HepG2 (cell line): ENCODE data around the gene VWA5B1. TPM values are rescaled to one million over a fixed set of nuclear protein-coding genes. Genes with fewer than 3 reads are reported as not detected.

Source experiments
- ATAC-seq: fragments of 200-7000 bp; cut with Tn5 transposase; 3 replicates; pipeline ENCODE4 v1.9.1; 2020; ENCODE audit warnings: mild to moderate bottlenecking, moderate library complexity
- BruUV-seq: library from RNA; stranded (reverse); fragments of 400-500 nt; replicated peaks from 2 replicates; lab custom pipeline; 2021; lab: Mats Ljungman, UMichigan
- CTCF ChIA-PET: fragments of 300-600 bp; formaldehyde crosslinking; extraction: SDS; loops from one replicate; lab custom pipeline; 2021; ENCODE audit warnings: low total read pairs, inconsistent platforms, low intra/inter-chr PET ratio; lab: Yijun Ruan, JAX
- POLR2A ChIA-PET: fragments of 350-600 bp; sonication (Branson Sonifier 250); formaldehyde crosslinking; loops from one replicate; lab custom pipeline; 2020; ENCODE audit warnings: antibody characterized with exemption, inconsistent platforms; lab: Yijun Ruan, JAX
- DNase-seq: peaks from one replicate; pipeline ENCODE4 v3.0.0-alpha.2; 2015; ENCODE audit warnings: low spot score
- FAIRE-seq: peaks from 3 replicates; lab custom pipeline; 2011; peaks lifted over from hg19 to GRCh38; lab: Jason Lieb, UNC
- H2AFZ ChIP-seq: one replicate; pipeline ENCODE4 v1.6.1; 2011; ENCODE audit warnings: low read length, inconsistent platforms
- H3K27ac ChIP-seq: fragments of 300-600 bp; 3 replicates; pipeline ENCODE4 v1.8.0; 2011; ENCODE audit warnings: mixed run types, mild to moderate bottlenecking, mixed read lengths, low read length, inconsistent platforms; ENCODE audit not compliant: insufficient read depth; ENCODE audit errors: extremely low read length
- H3K27me3 ChIP-seq, 2 experiments: fragments of 200-600 bp in 1 of 2; 2 replicates in 1 of 2; 3 replicates in 1 of 2; pipeline versions ENCODE4 v1.6.0 to v1.8.0; 2011; ENCODE audit warnings: low read length in 2 of 2, mild to moderate bottlenecking in 2 of 2, moderate library complexity in 2 of 2, inconsistent platforms in 1 of 2; ENCODE audit not compliant: insufficient read depth in 2 of 2, control insufficient read depth in 1 of 2
- H3K36me3 ChIP-seq, 2 experiments: fragments of 200-600 bp in 1 of 2; replicated peaks in 1 of 2; 2 replicates in 1 of 2; 3 replicates in 1 of 2; pipeline versions ENCODE4 v1.5.1 to v1.8.0; 2011; ENCODE audit warnings: low read length in 2 of 2, inconsistent platforms in 1 of 2; ENCODE audit not compliant: insufficient read depth in 2 of 2, control insufficient read depth in 1 of 2
- H3K4me1 ChIP-seq: 2 replicates; pipeline ENCODE4 v1.5.1; 2012; ENCODE audit warnings: low read length, inconsistent platforms; ENCODE audit not compliant: insufficient read depth
- H3K4me2 ChIP-seq: 2 replicates; pipeline ENCODE4 v1.6.0; 2011; ENCODE audit warnings: low read depth, low read length, inconsistent platforms
- H3K4me3 ChIP-seq, 3 experiments: fragments of 200-600 bp in 1 of 3; sonication (generic), shearing (Covaris generic) in 1 of 3; replicated peaks in 1 of 3; 2 replicates each; pipeline ENCODE4 v1.5.1; 2011 to 2016; ENCODE audit warnings: low read length in 3 of 3, inconsistent platforms in 2 of 3, low read depth in 2 of 3, mild to moderate bottlenecking in 2 of 3, control low read depth in 1 of 3, mixed read lengths in 1 of 3; ENCODE audit not compliant: insufficient read depth in 1 of 3
- H3K79me2 ChIP-seq: one replicate; pipeline ENCODE4 v1.6.1; 2011; ENCODE audit warnings: low read length, inconsistent platforms; ENCODE audit not compliant: insufficient read depth
- H3K9ac ChIP-seq: 2 replicates; pipeline ENCODE4 v1.6.0; 2011; ENCODE audit warnings: mild to moderate bottlenecking, low read depth, low read length, inconsistent platforms; ENCODE audit not compliant: insufficient read depth
- H3K9me3 ChIP-seq: 2 replicates; pipeline ENCODE4 v1.5.1; 2012; ENCODE audit warnings: mild to moderate bottlenecking, low read length
- H4K20me1 ChIP-seq: 2 replicates; pipeline ENCODE4 v1.6.0; 2011; ENCODE audit warnings: inconsistent platforms, mild to moderate bottlenecking, low read length, moderate library complexity; ENCODE audit not compliant: insufficient read depth
- CSRNP1 ChIP-seq: sonication (generic); formaldehyde crosslinking; IDR thresholded peaks from 2 replicates; pipeline ENCODE4 v1.8.1; 2023; ENCODE audit warnings: mild to moderate bottlenecking, missing genetic modification reagents
- DDIT3 ChIP-seq: sonication (generic); formaldehyde crosslinking; IDR thresholded peaks from 2 replicates; pipeline ENCODE4 v1.4.0; 2020; ENCODE audit warnings: mild to moderate bottlenecking, missing genetic modification reagents
- HNRNPK ChIP-seq: fragments of 200-400 bp; formaldehyde crosslinking; IDR thresholded peaks from 2 replicates; pipeline ENCODE4 v1.6.1; 2018; ENCODE audit warnings: low read length, low read depth, moderate library complexity, mild to moderate bottlenecking; ENCODE audit not compliant: poor library complexity, severe bottlenecking
- KAT7 ChIP-seq: IDR thresholded peaks from 2 replicates; pipeline ENCODE4 v1.6.1; 2018; ENCODE audit warnings: borderline replicate concordance, missing compliant biosample characterization
- SALL1 ChIP-seq: sonication (generic); formaldehyde crosslinking; IDR thresholded peaks from 2 replicates; pipeline ENCODE4 v1.8.0; 2022; ENCODE audit warnings: mild to moderate bottlenecking, missing genetic modification reagents
- ZFP1 ChIP-seq: IDR thresholded peaks from 2 replicates; pipeline ENCODE4 v1.6.1; 2016
- ZFP62 ChIP-seq: sonication (generic); formaldehyde crosslinking; IDR thresholded peaks from 2 replicates; pipeline ENCODE4 v1.4.0; 2020; ENCODE audit warnings: missing genetic modification reagents
- ZNF354B ChIP-seq: sonication (generic); formaldehyde crosslinking; IDR thresholded peaks from 2 replicates; pipeline ENCODE4 v1.8.0; 2022; ENCODE audit warnings: mild to moderate bottlenecking, missing genetic modification reagents
- WGBS: methylation state at CpG from one replicate; pipeline ENCODE4 v1.1.6; 2017; ENCODE audit warnings: low lambda C conversion rate; 5-methylcytosine and 5-hydroxymethylcytosine counted together
- in situ Hi-C: cut with HindIII; loops from 2 replicates; pipeline ENCODE4 v1.10.0; 2017; ENCODE audit warnings: low pct_unique_long_range_greater_than_20kb; ENCODE audit not compliant: extremely low pct_ligation_motif_present
- intact Hi-C: fragments of 100-400 bp; cut with micrococcal nuclease; formaldehyde crosslinking; loops from one replicate; pipeline ENCODE4 v1.10.0; 2022; ENCODE audit not compliant: unreplicated experiment
- polyA plus RNA-seq, 8 experiments: library from polyadenylated mRNA; depleted of rRNA in 3 of 8; stranded (reverse) in 7 of 8; unstranded in 1 of 8; fragments of >200 nt; fragmentation: Illumina TruSeq in 4 of 8; extraction: Trizol in 4 of 8; gene quantifications; 2 replicates each; pipeline versions ENCODE4 v1.2.1 to v1.2.3, GENCODE V29; 2011 to 2016; ENCODE audit warnings: low read depth in 4 of 8, missing spikeins in 1 of 8, mixed read lengths in 1 of 8; ENCODE audit not compliant: insufficient read depth in 1 of 8
- total RNA-seq, 5 experiments: library from RNA; depleted of rRNA; stranded (reverse); fragments of >200 nt; fragmentation: Illumina TruSeq; extraction: Trizol; gene quantifications; 2 replicates each; pipeline ENCODE4 v1.2.3, GENCODE V29; 2016; ENCODE audit warnings: low read depth in 1 of 5

VWA5B1 gene
- total and polyA plus RNA-seq, 2 of the 13 experiments (the other 11 are each of a cell fraction or from before 2014, with no cell fraction given) = not detected

- POLR2A ChIA-PET = no interaction called here
- Histone ChIP-seq H2AFZ (no peak overlapping the region), H3K27me3 (peaks cover 5 to 51% of the 10 kb centered on the region in 2 experiments), H3K4me3 (no peak overlapping the region), H3K4me2 (no peak overlapping the region), H3K9me3 (no peaks in the 10 kb centered on the region), H3K4me1 (peaks cover 8% of the 10 kb centered on the region; the same call in 1 of the 2 replicates), H3K79me2 (no peaks in the 10 kb centered on the region), H3K36me3 (no peaks in the 10 kb centered on the region), H3K9ac (no peak overlapping the region), H4K20me1 (no peaks in the 10 kb centered on the region), H3K27ac (no peak overlapping the region)
- no TSS peak for BruUV-seq
- ATAC-seq = no peak
- TF ChIP-seq ZFP1 (CRISPR knock-in tag) = no peak
- TF ChIP-seq ZNF354B (CRISPR knock-in tag) = no peak
- CTCF ChIA-PET = no interaction called here
- 19% methylated on average over 8 of the region's 12 CpGs for WGBS
- intact Hi-C loops (no loop called here), in situ Hi-C loops (no loop called here)
- no peak for DNase-seq
- FAIRE-seq = no peak
These were observed 74.9 kb downstream of the VWA5B1 start for GRCh38 chr1:20365421-20366055.

- TF ChIP-seq KAT7 (CRISPR knock-in tag) (no peak), CSRNP1 (CRISPR knock-in tag) (no peak), HNRNPK (peak; percentile 13), SALL1 (no peak), ZFP62 (no peak), DDIT3 (no peak)
- peaks cover 5 to 47% of the 10 kb centered on the region in 2 experiments for H3K27me3 ChIP-seq
- H3K4me3 ChIP-seq = no peak overlapping the region
- in situ Hi-C loops = no loop called here
- FAIRE-seq = no peak
- ATAC-seq = no peak
- DNase-seq = no peak
- H3K79me2 ChIP-seq = no peaks in the 10 kb centered on the region
- H3K9me3 ChIP-seq = no peaks in the 10 kb centered on the region
- H3K9ac ChIP-seq = no peak overlapping the region
- CTCF ChIA-PET = no interaction called here
- no peak overlapping the region for H3K4me2 ChIP-seq
- H3K36me3 ChIP-seq = no peaks in the 10 kb centered on the region
- H2AFZ ChIP-seq = no peak overlapping the region
- WGBS = 42% methylated on average over 19 of the region's 42 CpGs
- peaks cover 8% of the 10 kb centered on the region; the same call in 1 of the 2 replicates for H3K4me1 ChIP-seq
- POLR2A ChIA-PET = no interaction called here
- intact Hi-C loops = no loop called here
- no peaks in the 10 kb centered on the region for H4K20me1 ChIP-seq
- no peak overlapping the region for H3K27ac ChIP-seq
- BruUV-seq = no TSS peak
These were observed 75.4 kb downstream of the VWA5B1 start for GRCh38 chr1:20366056-20366462.
